Ishikawa (cell line): ENCODE data around the gene PLA2G2A.

Experiments used
- CREB1 ChIP-seq: IDR thresholded peaks from 2 replicates; pipeline ENCODE4 v1.6.1; 2012; ENCODE audit warnings: low read depth
- EP300 ChIP-seq: IDR thresholded peaks from 2 replicates; pipeline ENCODE4 v1.6.1; 2012; ENCODE audit warnings: borderline replicate concordance
- MAX ChIP-seq: IDR thresholded peaks from 2 replicates; pipeline ENCODE4 v1.6.1; 2012
- NFIC ChIP-seq: IDR thresholded peaks from 2 replicates; pipeline ENCODE4 v1.6.1; 2012
- RAD21 ChIP-seq: IDR thresholded peaks from 2 replicates; pipeline ENCODE4 v1.6.1; 2012; ENCODE audit warnings: low read depth
- TAF1 ChIP-seq: IDR thresholded peaks from 2 replicates; pipeline ENCODE4 v1.6.1; 2012; ENCODE audit warnings: low read depth, mild to moderate bottlenecking
- TCF12 ChIP-seq: IDR thresholded peaks from 2 replicates; pipeline ENCODE4 v1.6.1; 2012; ENCODE audit warnings: low read depth
- YY1 ChIP-seq: IDR thresholded peaks from 2 replicates; pipeline ENCODE4 v1.6.1; 2012; ENCODE audit warnings: low read depth
- ZBTB7A ChIP-seq: IDR thresholded peaks from 2 replicates; pipeline ENCODE4 v1.6.1; 2012; ENCODE audit warnings: low read depth

- TF ChIP-seq NFIC = no peak
- TF ChIP-seq CREB1 = no peak
- no peak for TF ChIP-seq TAF1
- TF ChIP-seq MAX = no peak
- no peak for TF ChIP-seq TCF12
- TF ChIP-seq YY1 = no peak
- TF ChIP-seq RAD21 = no peak
- no peak for TF ChIP-seq ZBTB7A
- no peak for TF ChIP-seq EP300
Measured at GRCh38 chr1:19969898-19970660, 9.3 kb downstream of the PLA2G2A start.
